EL (cell line): Measurements from ENCODE around the gene ANO9.

Source experiments
- DNase-seq: peaks from one replicate; pipeline ENCODE4 v3.0.0-alpha.2; 2016

The ANO9 gene

GRCh38 chr11:441418-442274 lies at the start of gene ANO9:
ANO9 (minus strand) TSS chr11:442011; CDS start chr11:441926, 85 bp downstream.
- DNase-seq = no peak

- DNase-seq = no peak
These were observed 49.5 kb upstream of the ANO9 start for GRCh38 chr11:491358-491757.

- DNase-seq = no peak
These were observed 49.1 kb upstream of the ANO9 start for GRCh38 chr11:490930-491260.

DNA sequence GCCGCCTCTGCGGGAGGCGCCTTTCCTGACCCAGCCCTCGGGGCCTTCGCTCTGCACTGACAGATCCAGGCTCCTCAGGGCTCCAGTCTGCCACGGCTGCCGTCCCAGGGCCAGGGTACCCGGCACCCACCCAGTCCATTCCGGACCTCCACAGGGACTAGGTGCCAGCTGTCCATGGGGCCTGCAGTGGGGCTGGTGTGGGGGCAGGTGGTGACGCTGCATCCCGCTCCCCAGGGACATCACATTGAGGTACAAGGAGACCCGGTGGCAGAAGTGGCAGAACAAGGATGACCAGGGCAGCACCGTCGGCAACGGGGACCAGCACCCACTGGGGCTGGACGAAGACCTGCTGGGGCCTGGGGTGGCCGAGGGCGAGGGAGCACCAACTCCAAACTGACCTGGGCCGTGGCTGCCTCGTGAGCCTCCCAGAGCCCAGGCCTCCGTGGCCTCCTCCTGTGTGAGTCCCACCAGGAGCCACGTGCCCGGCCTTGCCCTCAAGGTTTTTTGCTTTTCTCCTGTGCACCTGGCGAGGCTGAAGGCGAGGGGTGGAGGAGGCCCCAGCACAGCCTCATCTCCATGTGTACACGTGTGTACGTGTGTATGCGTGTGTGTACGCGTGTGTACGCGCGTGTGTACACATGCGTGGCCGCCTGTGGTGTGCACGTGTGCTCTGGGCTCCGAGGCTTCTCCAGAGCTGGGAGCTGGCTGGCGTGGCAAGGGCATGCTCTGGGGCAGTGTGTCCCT lies 48.5 kb upstream of the ANO9 start:
- DNase-seq = no peak

GRCh38 chr11:489610-490185 lies 47.9 kb upstream of the ANO9 start:
- no peak for DNase-seq

DNA sequence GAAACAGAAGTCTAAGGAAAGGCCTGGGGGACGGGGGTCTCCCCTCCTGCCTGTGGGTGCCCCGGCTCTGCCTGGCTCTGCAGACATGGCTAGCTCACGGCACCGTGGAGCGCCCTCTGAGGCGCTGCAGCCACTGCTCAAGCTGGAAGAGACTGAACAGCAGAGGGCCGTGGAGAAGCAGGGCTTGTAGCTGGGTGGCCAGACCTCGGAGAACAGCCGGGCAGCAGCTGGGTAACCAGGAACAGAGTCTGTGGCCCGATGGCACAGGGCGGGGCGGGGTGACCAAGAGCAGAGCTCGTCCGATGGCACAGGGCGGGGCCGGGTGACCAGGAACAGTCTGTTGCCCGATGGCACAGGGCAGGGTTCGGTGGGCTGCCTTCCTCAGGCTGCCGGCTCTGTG lies 47.2 kb upstream of the ANO9 start:
- DNase-seq = no peak

GRCh38 chr11:488579-488978 lies 46.8 kb upstream of the ANO9 start:
- DNase-seq = no peak

GRCh38 chr11:488062-488461 lies 46.3 kb upstream of the ANO9 start:
- no peak for DNase-seq

- no peak for DNase-seq
These were observed 45.8 kb upstream of the ANO9 start for GRCh38 chr11:487571-488021.

- DNase-seq = no peak
These were observed 44.4 kb upstream of the ANO9 start for GRCh38 chr11:486189-486588.

GRCh38 chr11:484616-485015 lies 42.8 kb upstream of the ANO9 start:
- DNase-seq = no peak

GRCh38 chr11:479311-479710 lies 37.5 kb upstream of the ANO9 start:
- DNase-seq = no peak

DNA sequence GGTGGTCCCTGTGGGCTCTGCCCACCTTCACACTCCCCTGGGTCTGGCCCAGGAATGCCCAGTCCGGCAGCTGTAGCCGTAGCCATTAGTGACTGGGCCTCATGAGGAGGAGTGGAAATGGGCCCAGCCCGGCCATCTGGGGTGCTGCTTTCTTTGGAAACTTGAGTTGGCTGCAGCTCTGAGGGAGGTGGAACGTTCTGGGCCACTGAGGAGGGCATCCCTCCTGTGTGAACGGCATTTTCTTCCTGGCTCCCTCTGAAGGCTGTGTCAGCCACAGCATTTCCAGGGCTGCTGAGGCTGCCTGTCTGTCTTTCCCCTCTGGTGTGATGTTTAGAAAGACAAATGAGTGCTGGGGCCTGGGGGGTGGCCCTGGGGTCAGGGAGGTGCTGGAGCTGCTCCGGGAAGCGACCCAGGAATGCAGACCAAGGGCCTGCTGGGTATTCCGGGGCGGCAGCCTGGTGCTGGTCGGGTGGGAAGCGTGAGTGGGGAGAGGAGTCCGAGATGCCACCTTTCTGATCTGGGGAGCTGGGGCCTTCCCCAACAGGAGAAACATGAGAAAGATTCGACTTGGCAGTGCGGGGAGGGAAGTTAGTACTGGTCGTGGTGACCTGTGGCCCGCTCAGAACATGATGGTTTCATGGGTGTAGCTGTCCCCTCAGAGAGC lies 35.4 kb upstream of the ANO9 start:
- no peak for DNase-seq

GRCh38 chr11:476416-476815 lies 34.6 kb upstream of the ANO9 start:
- no peak for DNase-seq

GRCh38 chr11:475941-476340 lies 34.1 kb upstream of the ANO9 start:
- no peak for DNase-seq

GRCh38 chr11:474914-475506 lies 33.2 kb upstream of the ANO9 start:
- DNase-seq = no peak

DNA sequence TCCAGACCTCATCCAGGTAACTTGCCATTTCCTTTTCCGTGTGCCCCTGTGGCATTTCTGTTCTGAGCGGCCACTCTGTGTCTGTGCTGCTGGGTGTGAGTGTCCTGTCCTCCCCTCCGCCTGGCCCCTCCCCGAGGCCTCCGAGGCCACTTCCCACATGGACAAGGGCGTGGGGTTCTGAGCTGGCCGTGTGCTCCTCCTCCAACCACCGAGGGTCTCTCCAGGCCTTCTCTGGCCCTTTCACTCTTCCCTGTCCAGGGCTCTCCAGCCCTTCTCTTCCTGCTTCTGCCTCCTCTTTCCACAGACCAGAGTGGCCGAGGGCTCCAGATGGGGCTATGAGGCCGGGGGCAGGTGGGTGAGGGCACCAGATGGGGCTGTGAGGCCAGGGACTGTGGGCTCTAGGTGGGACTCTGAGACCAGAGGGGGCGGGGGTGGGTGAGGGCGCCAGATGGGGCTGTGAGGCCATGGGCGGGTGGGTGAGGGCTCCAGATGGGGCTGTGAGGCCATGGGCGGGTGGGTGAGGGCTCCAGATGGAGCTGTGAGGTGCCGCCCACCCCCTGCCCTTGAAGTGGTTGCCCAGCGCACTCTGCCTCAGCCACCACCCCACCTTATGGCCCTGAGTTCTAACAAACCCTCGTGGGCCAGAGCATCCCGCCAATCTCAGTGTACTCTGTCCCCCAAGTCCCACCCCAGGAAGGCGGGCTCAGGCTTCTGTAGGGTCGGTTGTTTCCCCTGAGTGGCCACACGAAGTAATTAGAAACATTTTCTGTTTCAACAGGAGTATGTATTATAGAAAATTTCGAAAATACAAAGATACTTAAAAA lies 32.4 kb upstream of the ANO9 start:
- DNase-seq = no peak

- no peak for DNase-seq
These were observed 31.6 kb upstream of the ANO9 start for GRCh38 chr11:473415-473814.

- no peak for DNase-seq
These were observed 31.0 kb upstream of the ANO9 start for GRCh38 chr11:472816-473215.

DNA sequence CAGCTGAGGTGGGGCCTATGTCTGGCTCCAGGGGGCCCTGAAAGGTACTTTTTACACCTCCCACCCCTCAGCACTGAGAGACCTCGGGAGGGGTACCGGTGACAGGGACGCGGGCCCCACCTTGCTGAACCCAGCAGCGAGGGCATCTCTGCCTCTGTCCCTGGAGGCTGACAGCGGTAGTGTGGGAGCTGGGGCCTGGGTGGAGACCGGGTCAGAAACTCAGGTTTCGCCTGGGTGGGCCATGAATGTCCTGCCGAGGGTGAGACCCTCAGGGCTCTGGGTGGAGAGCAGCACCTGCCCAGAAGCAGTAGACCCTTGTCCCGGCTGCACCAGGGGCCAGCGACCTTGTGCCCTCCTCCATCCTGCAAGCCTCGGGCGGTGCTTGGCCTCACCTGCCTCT lies 30.5 kb upstream of the ANO9 start:
- DNase-seq = no peak

DNA sequence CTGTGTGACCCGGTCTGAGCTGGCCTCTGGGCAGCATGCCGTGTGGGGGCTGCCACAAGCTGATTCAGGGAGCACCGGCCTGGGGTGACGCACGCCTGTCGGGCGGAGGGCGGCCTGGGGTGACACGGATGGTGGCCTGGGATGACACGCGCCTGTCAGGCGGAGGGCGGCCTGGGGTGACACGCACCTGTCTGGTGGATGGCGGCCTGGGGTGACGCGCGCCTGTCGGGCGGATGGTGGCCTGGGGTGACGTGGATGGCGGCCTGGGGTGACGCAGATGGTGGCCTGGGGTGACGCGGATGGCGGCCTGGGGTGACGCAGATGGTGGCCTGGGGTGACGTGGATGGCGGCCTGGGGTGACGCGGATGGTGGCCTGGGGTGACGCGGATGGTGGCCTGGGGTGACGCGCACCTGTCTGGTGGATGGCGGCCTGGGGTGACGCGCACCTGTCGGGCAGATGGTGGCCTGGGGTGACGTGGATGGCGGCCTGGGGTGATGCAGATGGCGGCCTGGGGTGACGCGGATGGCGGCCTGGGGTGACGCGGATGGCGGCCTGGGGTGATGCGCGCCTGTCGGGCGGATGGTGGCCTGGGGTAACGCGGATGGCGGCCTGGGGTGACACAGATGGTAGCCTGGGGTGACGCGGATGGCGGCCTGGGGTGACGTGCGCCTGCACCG lies 29.8 kb upstream of the ANO9 start:
- no peak for DNase-seq
